Spleen (tissue), 7 donors: ENCODE results near the gene HNRNPF.

Source experiments
- CTCF ChIP-seq, 11 experiments: fragments of 200-600 bp in 7 of 11; fragments of 450-650 bp in 4 of 11; sonication (generic) in 4 of 11; IDR thresholded peaks in 8 of 11; conservative IDR thresholded peaks in 3 of 11; 1 replicate in 7 of 11; 2 replicates in 4 of 11; pipeline versions ENCODE4 v1.4.0 to v1.8.0; 2016 to 2021; ENCODE audit warnings: antibody characterized with exemption in 11 of 11, inconsistent platforms in 4 of 11, mild to moderate bottlenecking in 1 of 11
- POLR2A ChIP-seq, 3 donors: fragments of 450-650 bp; IDR thresholded peaks; one replicate each; pipeline ENCODE4 v1.5.1; 2017; ENCODE audit warnings: antibody characterized with exemption in 3 of 3, mild to moderate bottlenecking in 1 of 3
- POLR2AphosphoS5 ChIP-seq, 3 donors: sonication (generic); formaldehyde crosslinking; IDR thresholded peaks; one replicate each; pipeline ENCODE4 v1.5.1; 2017; ENCODE audit warnings: antibody characterized with exemption in 3 of 3
- donor health status: DM: no; HTN: no; CAD: no; lungs with moderate emphysema.
- donor health status: DM: no; HTN: no; CAD: no.
- donor health status: DM: no; HTN: no; CAD: no.

- TF ChIP-seq POLR2AphosphoS5 (IDR thresholded peaks at IDR 0.05) (no peak), CTCF (IDR thresholded peaks at IDR 0.05 in 8 of 11, conservative IDR thresholded peaks at IDR 0.05 in 3 of 11) (no peak), POLR2A (IDR thresholded peaks at IDR 0.05) (no peak)
These were observed 66.5 kb downstream of the HNRNPF start for GRCh38 chr10:43342279-43343125.
